Skin of body (tissue), 2 donors: ENCODE data around the gene GREM2. TPM values are rescaled to one million over a fixed set of nuclear protein-coding genes. Genes with fewer than 3 reads are reported as not detected.

ENCODE experiments used
- DNase-seq: peaks from one replicate; lab custom pipeline; 2025; lab: John Stamatoyannopoulos, UW
- total RNA-seq: library from RNA; depleted of rRNA; stranded (reverse); fragments of >200 nt; gene quantifications from one replicate; pipeline ENCODE4 v1.2.3, GENCODE V29; 2014

GREM2 gene
- total RNA-seq, 1 donor from 2014 or later = 5.6 TPM

GRCh38 chr1:240610636-240611035, 1.3 kb downstream of the GREM2 start:
- DNase-seq = no peak

GRCh38 chr1:240609527-240610060, 2.4 kb downstream of the GREM2 start:
- DNase-seq = no peak

GRCh38 chr1:240608707-240609106, 3.2 kb downstream of the GREM2 start:
- DNase-seq = no peak

- DNase-seq = no peak
Measured at GRCh38 chr1:240607006-240607405, 4.9 kb downstream of the GREM2 start.

- no peak for DNase-seq
Measured at GRCh38 chr1:240602189-240602588, 9.8 kb downstream of the GREM2 start.

- DNase-seq = no peak
Measured at GRCh38 chr1:240599830-240600229, 12.1 kb downstream of the GREM2 start.

- DNase-seq = no peak
Measured at GRCh38 chr1:240599299-240599698, 12.7 kb downstream of the GREM2 start.

- DNase-seq = no peak
Measured at GRCh38 chr1:240598216-240599001, 13.5 kb downstream of the GREM2 start.

- DNase-seq = no peak
Measured at GRCh38 chr1:240597153-240597745, 14.7 kb downstream of the GREM2 start.

GRCh38 chr1:240595476-240595875, 16.5 kb downstream of the GREM2 start:
- DNase-seq = no peak

GRCh38 chr1:240591564-240591963, 20.4 kb downstream of the GREM2 start:
- DNase-seq = no peak

- no peak for DNase-seq
Measured at GRCh38 chr1:240591078-240591477, 20.9 kb downstream of the GREM2 start.

- DNase-seq = no peak
Measured at GRCh38 chr1:240589585-240590110, 22.3 kb downstream of the GREM2 start.

- DNase-seq = no peak
Measured at GRCh38 chr1:240586006-240586405, 25.9 kb downstream of the GREM2 start.

GRCh38 chr1:240582953-240583352, 29.0 kb downstream of the GREM2 start:
- no peak for DNase-seq

GRCh38 chr1:240579511-240579910, 32.4 kb downstream of the GREM2 start:
- no peak for DNase-seq

- DNase-seq = peak; percentile 74
Measured at GRCh38 chr1:240577095-240577494, 34.9 kb downstream of the GREM2 start.

- DNase-seq = peak; percentile 83
Measured at GRCh38 chr1:240575981-240576662, 35.8 kb downstream of the GREM2 start.

- DNase-seq = no peak
Measured at GRCh38 chr1:240572328-240572727, 39.6 kb downstream of the GREM2 start.

GRCh38 chr1:240571782-240572181, 40.2 kb downstream of the GREM2 start:
- no peak for DNase-seq

GRCh38 chr1:240567066-240567465, 44.9 kb downstream of the GREM2 start:
- DNase-seq = no peak

GRCh38 chr1:240562779-240563178, 49.2 kb downstream of the GREM2 start:
- DNase-seq = no peak
